AML-193 (cell line): ENCODE measurements around the gene WLS.
"Not testable (repeated sequence)": the region's sequence is repeated elsewhere in the genome, so short reads cannot be mapped to it uniquely, and the experiment has no call there.

Source experiments
- DNase-seq, 2 experiments: peaks; one replicate each; lab custom pipeline; 2025; lab: John Stamatoyannopoulos, UW

Gene WLS

DNA sequence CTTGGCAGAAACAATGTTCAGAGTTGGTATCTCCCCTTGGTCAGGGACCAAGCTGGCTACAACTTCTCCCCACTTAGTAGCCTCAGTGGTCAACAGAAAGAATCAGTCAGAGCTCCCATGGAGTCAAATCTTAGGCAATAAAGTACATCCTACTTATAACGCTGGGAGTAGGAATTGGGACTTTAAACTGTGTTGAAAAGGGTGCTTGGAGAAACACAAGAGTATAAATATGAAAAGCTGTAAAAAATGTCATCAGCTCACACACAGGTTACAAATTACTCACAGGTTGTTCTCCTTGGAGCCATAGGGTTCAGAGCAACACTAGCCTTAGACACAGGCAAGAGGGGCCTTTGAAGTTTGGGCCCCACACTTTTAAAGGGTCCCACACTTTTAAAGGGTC lies 67.4 kb downstream of the WLS start:
- no peak for DNase-seq

DNA sequence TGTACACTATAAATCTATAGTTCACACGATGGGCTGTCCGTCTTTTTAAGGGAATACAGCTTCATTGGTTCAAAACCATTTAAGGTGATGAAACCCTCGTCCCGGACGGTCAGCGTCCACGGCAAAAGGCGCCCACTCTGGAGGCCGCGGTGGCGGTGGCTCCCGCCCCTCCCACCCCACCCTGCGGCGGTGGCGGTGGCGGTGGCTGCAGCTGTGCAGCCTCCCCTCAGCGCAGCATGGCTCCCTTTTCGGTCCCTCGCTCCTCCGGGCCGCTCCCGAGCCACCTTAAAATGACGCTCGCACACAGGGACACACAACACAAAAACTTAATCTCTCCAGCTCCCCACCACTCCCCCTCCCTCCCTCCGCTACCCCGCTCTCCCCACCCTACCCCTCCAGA lies 69.1 kb downstream of the WLS start:
- DNase-seq, result no peak

GRCh38 chr1:68162761-68163160 lies 69.6 kb downstream of the WLS start:
- no peak for DNase-seq

DNA sequence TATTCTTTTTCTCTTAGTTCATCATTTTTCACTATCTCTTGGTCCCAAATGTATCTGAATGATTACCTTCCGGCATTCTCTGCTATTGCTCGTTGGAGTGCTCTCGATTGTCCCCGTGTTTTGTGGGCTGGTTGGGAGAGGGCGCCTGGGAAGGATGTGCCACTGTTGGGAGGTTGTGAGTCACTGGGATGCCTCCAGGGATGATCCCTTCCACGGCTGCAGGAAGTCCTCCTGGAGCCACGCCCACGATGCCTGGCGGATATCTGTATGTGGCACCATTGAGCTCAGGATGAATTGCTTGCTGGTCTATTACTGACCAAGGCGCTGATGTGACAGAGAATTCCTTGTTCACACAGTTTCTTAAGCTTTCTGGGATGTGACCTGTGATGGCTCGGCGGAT lies 70.7 kb downstream of the WLS start:
- DNase-seq, result not testable (repeated sequence)

DNA sequence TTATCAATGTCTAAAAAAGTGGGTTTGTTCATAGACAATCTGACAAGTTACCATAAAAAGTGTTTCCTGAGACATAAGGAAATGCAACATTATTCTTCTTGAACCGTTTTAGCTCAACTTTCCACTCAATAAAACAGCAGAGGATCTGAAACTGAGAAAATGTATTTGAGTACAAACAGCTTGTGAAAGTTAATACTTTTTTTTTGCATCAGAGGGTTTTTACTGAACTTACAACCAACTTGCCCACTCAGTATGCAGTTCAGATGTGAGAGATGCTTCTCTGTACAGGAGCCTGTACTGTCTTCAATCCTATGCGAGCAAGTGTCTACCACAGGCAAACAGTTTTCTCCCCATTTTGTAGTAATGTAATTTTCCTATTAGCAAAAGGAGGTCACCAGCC lies 71.4 kb downstream of the WLS start:
- not testable (repeated sequence) for DNase-seq

GRCh38 chr1:68160021-68160420 lies 72.3 kb downstream of the WLS start:
- no peak for DNase-seq

DNA sequence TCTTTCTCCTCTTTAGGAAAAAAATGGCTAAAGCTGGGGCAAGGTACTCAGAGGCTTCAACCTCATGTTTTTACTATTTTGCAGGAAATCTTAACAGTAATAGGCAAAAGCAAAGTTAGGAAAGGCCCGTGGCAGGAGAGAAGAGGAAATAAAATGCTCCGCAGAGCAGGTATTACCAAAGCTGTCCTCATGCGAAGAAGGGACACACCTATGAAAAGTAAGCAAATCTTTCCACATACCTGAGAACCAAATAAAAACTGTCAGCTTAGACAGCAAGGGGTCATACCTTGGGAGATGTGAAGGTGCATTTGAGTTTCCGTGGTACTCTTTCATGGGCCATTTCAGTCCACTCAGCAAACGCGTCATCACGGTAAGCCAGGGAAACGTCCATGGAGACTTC lies 73.5 kb downstream of the WLS start:
- DNase-seq, result no peak

DNA sequence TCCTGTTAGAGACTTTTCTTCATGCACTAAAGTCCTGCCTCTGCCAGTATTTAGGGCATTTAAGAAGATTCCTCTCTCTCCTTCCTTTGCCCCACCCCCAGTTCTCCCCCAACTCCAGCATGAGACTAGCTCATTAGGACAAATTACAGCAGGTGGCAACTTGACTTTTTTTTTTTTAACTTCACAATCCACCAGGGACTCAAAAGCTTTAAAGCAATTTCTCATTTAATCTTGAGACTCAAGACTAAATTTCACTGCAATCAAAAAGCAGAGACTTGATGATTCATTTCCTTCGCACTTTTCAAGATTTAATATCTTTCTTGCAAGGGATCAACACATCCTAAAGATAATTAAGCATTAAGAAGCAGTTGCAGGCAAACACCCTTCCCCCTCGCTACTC lies 74.9 kb downstream of the WLS start:
- DNase-seq, result no peak

GRCh38 chr1:68151690-68152089 lies 80.6 kb downstream of the WLS start:
- no peak for DNase-seq

DNA sequence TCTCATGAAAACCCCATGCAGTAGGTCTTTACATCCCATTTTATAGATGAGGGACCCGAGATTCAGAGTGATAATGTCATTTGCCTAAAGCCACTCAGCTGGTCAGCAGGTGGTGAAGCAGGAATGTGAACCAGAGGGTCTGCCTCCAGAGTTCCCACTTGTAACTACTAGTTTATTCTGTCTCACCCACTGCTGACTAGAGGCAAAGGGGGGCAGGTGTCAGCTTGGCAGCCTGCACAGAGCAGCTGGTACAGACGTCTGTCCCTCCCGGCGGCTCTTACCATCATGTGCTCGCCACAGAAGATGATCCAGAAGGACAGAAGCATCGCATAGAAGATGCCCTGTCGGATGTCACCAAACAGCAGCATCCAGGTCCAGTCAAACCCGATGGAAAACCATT lies 82.4 kb downstream of the WLS start:
- DNase-seq, result no peak

DNA sequence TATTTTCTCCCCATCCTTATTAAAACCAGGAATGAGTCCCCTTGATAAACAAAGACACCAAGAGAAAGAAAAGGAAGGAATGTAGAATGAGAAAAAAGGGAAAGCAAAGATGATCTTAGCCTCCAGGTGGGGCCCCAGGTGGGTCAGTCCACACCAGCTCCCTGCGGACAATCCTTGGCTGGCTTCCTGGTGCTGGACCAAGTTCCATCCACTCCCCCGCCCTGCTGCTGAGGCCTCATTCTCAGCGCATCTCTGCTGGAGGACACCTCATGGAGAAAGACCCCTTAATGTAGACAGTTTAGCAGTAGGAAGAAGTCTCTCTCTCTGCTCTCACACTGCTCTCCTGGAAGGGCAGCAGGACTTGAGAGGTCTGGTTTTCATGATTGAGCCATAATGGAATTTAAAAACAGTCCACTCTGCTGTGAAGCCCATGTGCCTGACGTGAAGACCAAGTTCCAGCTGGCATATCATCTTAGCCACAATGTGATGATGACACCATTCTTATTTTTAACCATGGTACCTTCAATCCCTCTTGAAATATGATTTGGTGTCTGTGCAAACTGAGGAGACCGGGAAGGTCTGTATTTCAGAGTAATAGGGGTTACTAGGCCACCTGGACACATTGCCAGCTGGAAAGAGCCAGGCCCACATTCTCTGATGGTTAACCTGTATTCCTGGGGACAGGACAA lies 83.1 kb downstream of the WLS start:
- no peak for DNase-seq

DNA sequence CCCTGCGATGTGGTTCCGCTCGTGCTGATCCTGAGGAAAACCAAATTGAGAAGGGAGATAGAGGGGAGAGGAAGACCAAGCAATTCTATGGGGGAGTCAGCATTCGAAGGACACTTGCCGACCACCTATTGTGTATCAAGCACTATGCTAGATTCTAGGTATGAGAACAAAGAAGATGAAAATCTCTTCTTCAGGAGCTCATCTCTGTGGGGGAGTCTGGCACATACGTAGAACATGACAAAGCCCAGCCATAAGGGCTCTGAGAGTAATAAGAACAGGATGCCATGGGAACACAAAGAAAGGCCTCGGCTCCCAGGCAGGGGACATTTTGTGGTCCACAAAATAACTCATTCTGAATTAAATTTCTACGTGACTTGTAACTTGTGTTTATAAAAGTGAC lies 83.7 kb downstream of the WLS start:
- no peak for DNase-seq

DNA sequence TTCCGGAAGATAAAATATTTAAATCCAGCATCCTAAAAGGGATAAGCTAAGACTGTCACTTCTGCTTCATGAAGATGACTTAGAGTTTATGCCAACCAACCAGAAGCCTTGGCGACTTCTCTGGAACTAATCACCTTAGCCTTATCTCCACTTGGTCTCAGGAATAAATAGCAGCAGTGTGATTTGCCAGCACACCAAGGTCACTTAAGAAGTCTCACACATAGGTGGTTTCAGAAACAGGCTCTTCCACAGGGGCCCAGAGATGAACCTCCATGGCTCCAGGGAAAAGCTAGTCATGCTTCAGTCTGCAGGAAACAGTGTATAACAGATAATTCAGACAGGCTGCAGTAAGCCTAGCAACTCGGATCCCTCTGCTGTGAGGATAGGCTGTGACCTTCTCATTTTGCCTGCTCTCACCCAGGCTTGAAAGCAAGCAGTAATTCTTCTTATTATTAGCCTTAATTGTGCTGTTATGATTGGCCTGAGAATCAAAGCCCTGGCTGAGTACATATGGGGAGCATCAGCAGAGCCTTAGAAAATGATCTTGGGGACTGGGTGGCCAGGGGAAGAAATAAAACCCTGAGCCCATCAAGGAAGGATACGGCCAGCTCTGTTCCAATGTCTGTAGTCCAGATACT lies 84.7 kb downstream of the WLS start:
- DNase-seq, result no peak

DNA sequence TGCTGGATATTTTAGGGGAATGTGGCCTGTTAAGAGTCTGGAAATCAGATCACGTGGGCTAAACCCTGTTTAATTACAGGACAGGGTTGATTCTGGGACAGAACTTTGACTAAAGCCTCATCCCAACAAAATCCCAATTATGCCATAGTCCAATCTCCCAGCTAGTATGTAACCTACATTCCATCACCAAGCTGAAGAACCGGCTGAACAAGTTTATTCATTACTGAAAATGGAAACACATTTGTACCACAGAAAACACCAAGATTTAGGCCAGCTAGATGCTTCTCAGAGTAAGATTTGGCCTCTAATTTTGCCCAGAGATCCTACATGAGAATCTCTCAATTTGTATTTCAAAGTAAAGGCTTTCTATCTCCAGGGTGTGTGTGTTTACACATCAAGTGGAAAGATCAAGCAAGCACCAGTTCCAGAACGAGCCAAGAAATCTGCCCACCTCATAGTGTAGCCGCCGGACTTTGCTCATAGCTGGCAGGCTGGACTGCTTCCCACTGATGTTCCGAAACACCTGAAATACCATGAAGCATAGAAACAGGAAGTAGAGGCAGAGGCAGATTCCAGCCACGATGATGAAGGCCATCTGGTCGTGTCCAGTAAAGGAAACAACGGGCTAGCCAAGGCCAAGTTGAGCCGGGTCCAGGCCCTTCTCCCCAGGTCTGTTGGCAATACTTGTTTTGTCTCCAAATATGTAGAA lies 86.8 kb downstream of the WLS start:
- no peak for DNase-seq

DNA sequence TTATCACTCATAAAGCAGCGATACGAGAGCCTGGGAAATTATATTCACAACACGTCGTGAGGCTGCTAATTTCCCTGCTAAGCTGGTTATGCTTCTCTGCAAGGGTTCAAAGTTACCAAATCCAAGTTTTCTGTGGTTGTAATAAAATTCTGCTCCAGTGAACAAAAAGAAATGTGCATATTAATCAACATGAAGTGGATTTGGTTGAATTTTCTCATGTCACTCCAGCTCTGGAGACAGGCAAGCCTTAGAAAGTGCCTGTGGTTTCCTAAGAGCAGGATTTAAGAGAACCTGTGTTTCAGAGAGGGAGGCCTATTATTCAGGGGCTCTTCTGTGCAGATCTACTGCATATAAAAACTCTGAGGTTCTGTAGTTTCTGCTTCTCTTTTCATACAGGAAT lies 87.5 kb downstream of the WLS start:
- no peak for DNase-seq

- peak; percentile 2 to 11 for DNase-seq
Observed at GRCh38 chr1:68143633-68144032, 88.7 kb downstream of the WLS start.

DNA sequence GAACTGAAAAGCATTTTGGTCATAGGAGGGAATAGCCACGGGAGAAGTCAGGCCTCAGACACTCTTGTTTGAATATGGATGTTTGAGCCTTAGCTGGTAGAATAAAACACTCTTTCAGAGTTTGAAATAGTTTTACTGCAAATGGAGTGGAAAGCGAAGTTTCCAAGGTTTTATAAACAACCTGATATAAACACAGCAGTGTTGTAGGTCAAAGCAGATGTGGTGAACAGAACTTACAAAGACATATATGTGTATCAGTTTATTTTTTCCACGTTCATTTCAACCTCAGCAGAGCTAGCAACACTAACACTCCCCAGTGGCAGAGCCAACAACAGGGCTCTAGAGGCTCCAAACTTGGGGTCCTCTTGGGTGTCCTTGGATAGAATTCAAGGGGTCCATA lies 89.9 kb downstream of the WLS start:
- DNase-seq, result no peak

DNA sequence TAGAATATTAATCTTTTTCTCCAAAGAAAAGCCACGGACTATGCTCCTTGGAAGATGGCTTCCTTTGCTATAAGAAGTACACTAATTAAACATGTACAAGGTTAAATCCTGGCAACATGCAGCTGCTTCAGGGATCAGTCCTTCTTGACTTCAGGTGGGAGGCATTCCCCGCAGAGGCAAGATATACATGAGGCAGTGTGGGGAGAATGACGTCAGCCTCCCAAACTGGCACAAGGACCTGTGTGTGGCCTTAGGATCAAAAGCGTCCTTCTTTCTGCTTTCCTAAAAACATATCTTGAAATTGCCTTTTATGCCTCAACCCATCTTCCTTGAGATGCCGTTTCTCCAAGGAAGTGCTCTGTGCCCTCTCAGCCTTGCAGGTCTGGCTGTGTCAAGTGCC lies 90.3 kb downstream of the WLS start:
- DNase-seq, result no peak

DNA sequence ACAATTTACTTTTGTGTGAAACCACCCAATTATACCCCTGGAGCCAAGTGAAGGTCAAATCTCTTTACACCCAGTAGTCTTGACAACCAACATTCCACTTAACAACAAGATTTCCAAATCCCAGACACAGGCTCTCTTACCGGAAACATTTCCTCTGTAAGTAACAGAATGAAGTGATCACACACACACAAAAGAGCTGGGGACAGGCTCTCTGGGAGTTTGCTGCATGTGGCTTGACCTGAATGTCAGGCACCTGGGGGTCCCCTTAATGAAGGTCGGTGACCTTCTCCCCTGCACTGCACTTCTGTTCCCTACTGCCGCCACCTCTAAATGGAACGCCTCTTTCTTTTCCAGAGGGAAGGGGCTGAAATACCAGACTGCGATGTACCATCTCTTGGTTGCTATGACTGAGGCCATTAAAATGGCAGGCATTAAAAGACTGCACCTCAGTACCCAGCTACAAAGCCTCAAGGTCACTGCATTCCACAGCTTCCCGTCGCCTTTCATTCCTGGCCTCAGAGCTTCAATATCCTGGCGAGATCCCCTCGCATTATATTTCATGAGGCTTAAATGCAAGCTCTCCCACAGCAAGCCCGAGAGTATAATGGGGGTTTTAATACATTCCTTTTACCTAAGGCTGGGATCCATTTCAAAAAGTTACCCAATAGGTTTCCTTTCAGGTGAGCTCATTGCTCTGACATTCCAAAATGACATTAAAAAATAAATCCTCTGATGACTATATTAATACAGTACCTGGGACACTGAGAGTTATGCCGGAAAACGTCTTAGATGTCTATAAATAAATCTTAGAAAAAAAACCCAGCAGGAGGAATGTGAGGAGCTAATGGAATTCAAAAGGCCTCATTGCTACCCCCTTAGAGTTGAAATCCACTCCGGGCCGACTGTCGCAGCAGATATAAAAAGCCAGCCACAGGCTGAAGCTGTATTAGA lies 91.0 kb downstream of the WLS start:
- DNase-seq, result no peak

DNA sequence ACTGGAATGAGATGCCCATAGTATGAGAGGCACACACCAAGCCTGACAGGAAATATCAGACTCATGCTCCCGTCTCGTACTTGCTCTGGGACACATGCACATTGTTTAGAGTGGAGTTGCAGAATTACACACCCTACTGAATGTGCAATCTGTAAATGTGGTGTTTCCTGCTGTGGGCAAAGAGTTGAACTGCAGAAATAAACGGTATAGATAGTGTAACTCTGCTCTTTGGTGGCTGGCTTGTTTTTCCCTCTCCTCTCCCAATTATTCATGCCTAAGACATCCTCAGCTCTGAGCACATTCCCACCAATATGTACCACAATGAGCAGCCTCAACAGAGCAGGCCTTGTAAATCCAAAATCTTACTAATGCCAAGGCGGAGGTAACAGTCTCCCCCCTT lies 91.8 kb downstream of the WLS start:
- no peak for DNase-seq

DNA sequence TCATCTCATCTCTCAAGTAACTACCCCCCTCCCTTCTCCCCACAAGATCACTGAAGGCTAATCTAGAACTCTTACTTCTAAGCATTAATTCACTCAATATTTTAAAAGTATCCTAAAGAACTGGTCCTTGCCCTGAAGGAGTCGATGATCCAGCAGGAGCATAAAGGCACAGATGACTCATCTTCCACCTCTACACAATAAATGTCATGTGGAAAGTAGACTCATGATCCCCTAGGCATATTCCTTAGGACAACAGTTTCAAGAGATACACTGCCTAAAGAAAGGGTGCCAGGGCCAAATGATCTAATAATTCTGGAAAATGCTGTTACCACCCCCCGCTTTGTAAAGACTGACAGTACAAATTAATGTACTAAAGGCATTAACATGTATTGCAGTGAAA lies 96.1 kb downstream of the WLS start:
- DNase-seq, result no peak

DNA sequence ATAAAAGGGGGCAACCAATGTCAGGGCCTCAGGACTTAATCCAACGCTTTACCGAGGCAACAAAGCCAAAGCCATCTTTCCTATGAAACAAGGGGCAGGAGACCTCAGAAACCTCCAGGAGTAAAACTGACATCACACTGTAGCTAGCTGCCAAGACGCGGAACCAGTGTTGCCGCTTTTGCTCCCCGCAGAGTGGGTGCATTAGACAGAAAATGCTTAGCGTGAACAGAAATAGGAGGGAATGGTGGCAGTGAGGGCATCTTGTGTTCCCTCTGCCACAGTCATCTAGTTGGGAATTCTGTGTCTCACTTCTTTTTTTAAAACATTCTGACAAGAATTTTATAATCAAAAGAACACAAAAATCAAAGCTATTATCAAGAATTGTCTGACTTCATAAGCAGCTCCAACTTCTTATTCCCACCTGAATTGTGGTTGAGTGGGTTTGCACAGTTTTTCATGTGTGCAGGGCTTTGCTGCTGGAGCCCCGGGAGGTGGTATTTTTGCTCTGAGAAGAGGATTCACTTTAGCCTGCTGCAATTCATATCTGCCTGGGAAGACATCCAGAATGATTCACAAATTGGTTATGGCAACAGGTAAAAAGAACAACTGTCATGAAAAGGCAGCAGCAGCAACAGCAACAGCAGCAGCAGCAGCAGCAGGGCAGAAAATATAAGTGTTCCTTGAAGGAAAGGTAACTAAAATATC lies 99.7 kb downstream of the WLS start:
- DNase-seq, result no peak
